H1 (cell line): ENCODE data around the gene DIPK1C. TPM values are rescaled to one million over a fixed set of nuclear protein-coding genes. Genes with fewer than 3 reads are reported as not detected.

Source experiments
- CTCF ChIA-PET: fragments of 300-600 bp; sonication (Branson Sonifier 250); formaldehyde crosslinking; loops from one replicate; lab custom pipeline; 2021; ENCODE audit not compliant: partially characterized antibody; lab: Charles Lee
- POLR2A ChIA-PET: fragments of 300-600 bp; sonication (Branson Sonifier 250); formaldehyde crosslinking; loops from one replicate; lab custom pipeline; 2021; ENCODE audit warnings: inconsistent platforms; ENCODE audit not compliant: partially characterized antibody; lab: Charles Lee
- DNase-seq, 2 experiments: peaks; one replicate each; pipeline versions ENCODE4 v3.0.0 to v3.0.0-alpha.2; 2010 to 2022; ENCODE audit warnings: low spot score in 2 of 2, low read depth in 1 of 2, mixed read lengths in 1 of 2
- FAIRE-seq: peaks from 2 replicates; lab custom pipeline; 2011; peaks lifted over from hg19 to GRCh38; lab: Jason Lieb, UNC
- H2AFZ ChIP-seq: 2 replicates; pipeline ENCODE4 v1.8.1; 2012; ENCODE audit warnings: low read length, inconsistent platforms
- H2AK5ac ChIP-seq: 2 replicates; pipeline ENCODE4 v1.6.1; 2013; ENCODE audit warnings: low read depth, low read length
- H2BK120ac ChIP-seq: replicated peaks from 2 replicates; pipeline ENCODE3; 2013; ENCODE audit warnings: low read depth, low read length, inconsistent platforms
- H2BK12ac ChIP-seq: 2 replicates; pipeline ENCODE4 v1.6.1; 2013; ENCODE audit warnings: low read depth, low read length
- H2BK15ac ChIP-seq: 2 replicates; pipeline ENCODE4 v1.6.1; 2013; ENCODE audit warnings: low read length
- H2BK20ac ChIP-seq: 2 replicates; pipeline ENCODE4 v1.6.1; 2013; ENCODE audit warnings: low read length
- H2BK5ac ChIP-seq: 2 replicates; pipeline ENCODE4 v1.6.1; 2013; ENCODE audit warnings: low read depth, low read length
- H3K14ac ChIP-seq: 2 replicates; pipeline ENCODE4 v1.6.1; 2013; ENCODE audit warnings: inconsistent platforms; ENCODE audit not compliant: insufficient read length
- H3K18ac ChIP-seq: 2 replicates; pipeline ENCODE4 v1.6.1; 2013; ENCODE audit warnings: low read length; ENCODE audit errors: extremely low read depth
- H3K23ac ChIP-seq: 2 replicates; pipeline ENCODE4 v1.6.1; 2013; ENCODE audit warnings: inconsistent platforms; ENCODE audit not compliant: insufficient read length
- H3K23me2 ChIP-seq: 2 replicates; pipeline ENCODE4 v1.6.1; 2013; ENCODE audit warnings: low read depth, low read length
- H3K27ac ChIP-seq: 2 replicates; pipeline ENCODE4 v1.6.1; 2011; ENCODE audit warnings: low read depth, low read length, inconsistent platforms
- H3K27me3 ChIP-seq, 4 experiments: replicated peaks in 1 of 4; 1 replicate in 1 of 4; 2 replicates in 3 of 4; pipeline versions ENCODE4 v1.6.1 to v1.8.1; 2011 to 2013; ENCODE audit warnings: low read length in 3 of 4, mild to moderate bottlenecking in 3 of 4, inconsistent platforms in 2 of 4, mixed read lengths in 2 of 4, moderate library complexity in 1 of 4; ENCODE audit not compliant: control insufficient read depth in 3 of 4, insufficient read depth in 3 of 4; ENCODE audit errors: extremely low read depth in 1 of 4
- H3K36me3 ChIP-seq, 4 experiments: 2 replicates each; pipeline versions ENCODE4 v1.6.1 to v1.8.1; 2011 to 2013; ENCODE audit warnings: mild to moderate bottlenecking in 4 of 4, low read length in 3 of 4, moderate library complexity in 2 of 4, control low read depth in 1 of 4, inconsistent platforms in 1 of 4; ENCODE audit not compliant: insufficient read depth in 4 of 4, control insufficient read depth in 2 of 4
- H3K4ac ChIP-seq: replicated peaks from 2 replicates; pipeline ENCODE3; 2013; ENCODE audit warnings: low read length, low read depth, mixed read lengths, inconsistent platforms; ENCODE audit not compliant: insufficient read length
- H3K4me1 ChIP-seq, 4 experiments: replicated peaks in 1 of 4; 1 replicate in 1 of 4; 2 replicates in 3 of 4; pipeline versions ENCODE4 v1.6.1 to v1.8.1; 2011 to 2013; ENCODE audit warnings: low read length in 3 of 4, inconsistent platforms in 2 of 4, mixed read lengths in 1 of 4; ENCODE audit not compliant: insufficient read depth in 4 of 4, control insufficient read depth in 3 of 4
- H3K4me2 ChIP-seq, 2 experiments: 2 replicates each; pipeline versions ENCODE4 v1.6.1 to v1.8.1; 2011 to 2013; ENCODE audit warnings: low read depth in 2 of 2, low read length in 2 of 2, control low read depth in 1 of 2, inconsistent platforms in 1 of 2, mild to moderate bottlenecking in 1 of 2; ENCODE audit not compliant: insufficient read depth in 1 of 2
- H3K4me3 ChIP-seq, 4 experiments: fragments of 200-600, 300-600 bp in 1 of 4; sonication (generic), shearing (Covaris generic), sonication (Bioruptor Twin) in 1 of 4; 2 replicates each; pipeline versions ENCODE4 v1.5.1 to v1.8.1; 2011 to 2016; ENCODE audit warnings: low read length in 4 of 4, low read depth in 3 of 4, control low read depth in 2 of 4, inconsistent platforms in 2 of 4, mild to moderate bottlenecking in 2 of 4, mixed read lengths in 1 of 4, moderate library complexity in 1 of 4; ENCODE audit not compliant: insufficient read depth in 2 of 4; ENCODE audit errors: extremely low read depth in 1 of 4
- H3K56ac ChIP-seq: replicated peaks from 2 replicates; pipeline ENCODE3; 2013; ENCODE audit warnings: low read depth, mild to moderate bottlenecking, mixed read lengths, low read length, inconsistent platforms; ENCODE audit not compliant: insufficient read length
- H3K79me1 ChIP-seq: 2 replicates; pipeline ENCODE4 v1.6.1; 2013; ENCODE audit warnings: low read depth, low read length, control low read depth
- H3K79me2 ChIP-seq, 2 experiments: 2 replicates each; pipeline versions ENCODE4 v1.6.1 to v1.8.1; 2012 to 2013; ENCODE audit warnings: low read length in 2 of 2, mild to moderate bottlenecking in 2 of 2, inconsistent platforms in 1 of 2; ENCODE audit not compliant: insufficient read depth in 2 of 2, control insufficient read depth in 1 of 2
- H3K9ac ChIP-seq, 4 experiments: replicated peaks in 1 of 4; 1 replicate in 1 of 4; 2 replicates in 3 of 4; pipeline versions ENCODE4 v1.6.1 to v1.8.1; 2011 to 2013; ENCODE audit warnings: low read depth in 3 of 4, low read length in 3 of 4, control low read depth in 2 of 4, mild to moderate bottlenecking in 2 of 4, moderate library complexity in 2 of 4, inconsistent platforms in 1 of 4; ENCODE audit errors: extremely low read depth in 1 of 4
- H3K9me3 ChIP-seq, 2 experiments: 2 replicates each; pipeline versions ENCODE4 v1.6.1 to v1.8.1; 2012 to 2013; ENCODE audit warnings: mild to moderate bottlenecking in 2 of 2, moderate library complexity in 2 of 2, control low read depth in 1 of 2, inconsistent platforms in 1 of 2, low read depth in 1 of 2, low read length in 1 of 2, mixed read lengths in 1 of 2; ENCODE audit not compliant: insufficient read depth in 2 of 2
- H4K20me1 ChIP-seq, 2 experiments: replicated peaks in 1 of 2; 2 replicates each; pipeline versions ENCODE3 to v1.8.1; 2011 to 2013; ENCODE audit warnings: inconsistent platforms in 2 of 2, low read length in 2 of 2, mild to moderate bottlenecking in 1 of 2; ENCODE audit not compliant: insufficient read depth in 2 of 2, control insufficient read depth in 1 of 2
- H4K5ac ChIP-seq: 2 replicates; pipeline ENCODE4 v1.6.1; 2013; ENCODE audit warnings: low read length, low read depth, mixed read lengths, inconsistent platforms; ENCODE audit not compliant: insufficient read length
- H4K8ac ChIP-seq: 2 replicates; pipeline ENCODE4 v1.8.0; 2013; ENCODE audit warnings: mild to moderate bottlenecking, moderate library complexity, low read length, inconsistent platforms; ENCODE audit not compliant: insufficient read depth; ENCODE audit errors: extremely low read depth
- H4K91ac ChIP-seq: replicated peaks from 2 replicates; pipeline ENCODE3; 2013; ENCODE audit warnings: low read length, mixed read lengths, inconsistent platforms; ENCODE audit not compliant: insufficient read length
- TAF1 ChIP-seq: IDR thresholded peaks from 2 replicates; pipeline ENCODE4 v1.6.1; 2011; ENCODE audit warnings: mild to moderate bottlenecking, low read depth, low read length
- WGBS, 2 experiments: shearing (Covaris generic) in 1 of 2; methylation state at CpG; one replicate each; pipeline versions ENCODE4 v1.1.6 to v1.1.7; 2013 to 2015; ENCODE audit warnings: low lambda C conversion rate in 2 of 2, mixed read lengths in 2 of 2, inconsistent platforms in 1 of 2, low coverage in 1 of 2, missing lambda C conversion rate in 1 of 2; ENCODE audit not compliant: insufficient replicate concordance in 2 of 2, insufficient coverage in 1 of 2, insufficient read length in 1 of 2; ENCODE audit errors: extremely low coverage in 1 of 2, missing lambda C conversion rate in 1 of 2; 5-methylcytosine and 5-hydroxymethylcytosine counted together
- polyA plus RNA-seq, 7 experiments: library from polyadenylated mRNA; depleted of rRNA in 3 of 7; stranded (reverse) in 5 of 7; unstranded in 2 of 7; fragments of >200 nt in 5 of 7; fragments of 200-250 nt in 2 of 7; gene quantifications; 1 replicate in 5 of 7; 2 replicates in 1 of 7; 4 replicates in 1 of 7; pipeline versions ENCODE4 v1.2.1 to v1.2.3, GENCODE V29; 2011 to 2013; ENCODE audit warnings: missing spikeins in 2 of 7, mixed read lengths in 2 of 7
- total RNA-seq: library from RNA; stranded (reverse); fragmentation: NEBNext Ultra II Directional; extraction: Animal tissue kit (Norgen Biotek cat#: 25700); gene quantifications from 2 replicates; pipeline ENCODE4 v1.2.1, GENCODE V29; 2021

The DIPK1C gene
- total and polyA plus RNA-seq, 2 of the 8 experiments (the other 6 are each of a cell fraction or from before 2014, with no cell fraction given), result 0.08 TPM; not detected in 1

GRCh38 chr18:74488864-74489263 is 31.8 kb upstream of the DIPK1C start:
- Histone ChIP-seq H3K4ac (no peak overlapping the region), H2BK12ac (no peak overlapping the region), H3K79me1 (no peaks in the 10 kb centered on the region), H4K91ac (no peak overlapping the region), H3K9ac (no peak overlapping the region), H3K79me2 (no peaks in the 10 kb centered on the region), H3K27ac (no peak overlapping the region), H2BK5ac (no peak overlapping the region), H3K4me2 (no peak overlapping the region), H2BK120ac (no peak overlapping the region), H3K56ac (no peak overlapping the region), H3K14ac (no peak overlapping the region), H3K27me3 (no peaks in the 10 kb centered on the region), H2BK20ac (no peak overlapping the region), H4K20me1 (no peaks in the 10 kb centered on the region), H2BK15ac (no peak overlapping the region), H3K4me1 (peaks cover 0 to 3% (median 0%) of the 10 kb centered on the region in 4 experiments; a peak in 1 of 7 replicates), H3K36me3 (no peaks in the 10 kb centered on the region), H3K23ac (no peak overlapping the region), H2AK5ac (no peak overlapping the region), H3K23me2 (no peaks in the 10 kb centered on the region), H3K18ac (no peak overlapping the region), H4K5ac (no peak overlapping the region), H3K9me3 (no peaks in the 10 kb centered on the region), H3K4me3 (no peak overlapping the region), H2AFZ (peak overlapping the region; percentile 50), H4K8ac (no peak overlapping the region)
- ChIA-PET POLR2A (no interaction called here), CTCF (interaction anchor here (0.8 to 4.7 kb wide), 3 partner anchors 9 to 29 kb away, joined by 3 to 19 read pairs (median 3); no protein-coding TSS in a partner anchor)
- WGBS, 2 experiments, result 97% methylated on average over 7 of the region's 8 CpGs; no CpG with 5 or more reads in 1 of the 2 experiments
- FAIRE-seq (no peak), DNase-seq (no peak)
- no peak for TF ChIP-seq TAF1
